A673 (cell line): ENCODE measurements around the gene PRPF38B. TPM values are rescaled to one million over a fixed set of nuclear protein-coding genes. Genes with fewer than 3 reads are reported as not detected.

ENCODE experiments used
- BruUV-seq: library from RNA; stranded (reverse); fragments of 400-500 nt; replicated peaks from 2 replicates; lab custom pipeline; 2021; lab: Mats Ljungman, UMichigan
- CTCF ChIA-PET: fragments of 300-600 bp; sonication (Branson Sonifier 250); formaldehyde crosslinking; loops from one replicate; lab custom pipeline; 2022; ENCODE audit warnings: antibody characterized with exemption; lab: Charles Lee
- POLR2A ChIA-PET: fragments of 300-600 bp; sonication (Branson Sonifier 250); formaldehyde crosslinking; loops from one replicate; lab custom pipeline; 2022; ENCODE audit warnings: antibody characterized with exemption; ENCODE audit not compliant: low non-redundant PET; lab: Charles Lee
- DNase-seq: peaks from one replicate; pipeline ENCODE4 v3.0.0-alpha.2; 2015; ENCODE audit warnings: low spot score
- H3K27ac ChIP-seq: fragments of 200-600 bp; sonication (generic); 2 replicates; pipeline ENCODE4 v1.5.1; 2016; ENCODE audit warnings: mixed run types, low read depth, mild to moderate bottlenecking, mixed read lengths, antibody characterized with exemption, low read length; ENCODE audit not compliant: poor library complexity, severe bottlenecking
- H3K27me3 ChIP-seq: fragments of 200-600 bp; sonication (generic); replicated peaks from 2 replicates; pipeline ENCODE4 v1.6.1; 2017; ENCODE audit warnings: mixed run types, low read depth, mild to moderate bottlenecking, mixed read lengths, antibody characterized with exemption, low read length; ENCODE audit not compliant: insufficient read depth, poor library complexity
- H3K36me3 ChIP-seq: fragments of 200-600 bp; sonication (generic); 2 replicates; pipeline ENCODE4 v1.6.1; 2016; ENCODE audit warnings: mixed run types, mild to moderate bottlenecking, mixed read lengths, antibody characterized with exemption, low read length; ENCODE audit not compliant: insufficient read depth, poor library complexity, severe bottlenecking
- H3K4me1 ChIP-seq: fragments of 200-600 bp; sonication (generic); 2 replicates; pipeline ENCODE4 v1.6.1; 2017; ENCODE audit warnings: mixed run types, mild to moderate bottlenecking, mixed read lengths, antibody characterized with exemption, low read length; ENCODE audit not compliant: insufficient read depth, poor library complexity, severe bottlenecking
- H3K4me3 ChIP-seq: fragments of 200-600 bp; sonication (generic); 2 replicates; pipeline ENCODE4 v1.5.1; 2016; ENCODE audit warnings: low read depth, mixed run types, mild to moderate bottlenecking, mixed read lengths, low read length; ENCODE audit not compliant: poor library complexity, severe bottlenecking
- H3K9me3 ChIP-seq: fragments of 200-600 bp; sonication (generic); 2 replicates; pipeline ENCODE4 v1.6.1; 2016; ENCODE audit warnings: mixed run types, low read depth, mild to moderate bottlenecking, mixed read lengths, antibody characterized with exemption, low read length; ENCODE audit not compliant: poor library complexity, severe bottlenecking
- EZH2 ChIP-seq: fragments of 200-600 bp; sonication (generic); IDR thresholded peaks from 2 replicates; pipeline ENCODE4 v1.6.1; 2017; ENCODE audit warnings: borderline replicate concordance, low read depth, mild to moderate bottlenecking, mixed read lengths, antibody characterized with exemption, low read length; ENCODE audit not compliant: poor library complexity, severe bottlenecking
- intact Hi-C: fragments of 100-400 bp; cut with micrococcal nuclease; formaldehyde crosslinking; loops from one replicate; pipeline ENCODE4 v1.10.0; 2022; ENCODE audit not compliant: unreplicated experiment
- total RNA-seq: library from RNA; stranded (reverse); gene quantifications from 2 replicates; pipeline ENCODE4 v1.2.3, GENCODE V29; 2021
- TF ChIP-seq, protein P1 (sequence below): fragments of 300-800, 200-600 bp; sonication (generic); conservative IDR thresholded peaks from 2 replicates; pipeline ENCODE4 v1.5.1; 2017; ENCODE audit warnings: low read depth, mild to moderate bottlenecking, antibody characterized with exemption, low read length, moderate library complexity, mixed read lengths

PRPF38B gene
- total RNA-seq, 1 experiment from 2014 or later = 59.5 TPM

DNA sequence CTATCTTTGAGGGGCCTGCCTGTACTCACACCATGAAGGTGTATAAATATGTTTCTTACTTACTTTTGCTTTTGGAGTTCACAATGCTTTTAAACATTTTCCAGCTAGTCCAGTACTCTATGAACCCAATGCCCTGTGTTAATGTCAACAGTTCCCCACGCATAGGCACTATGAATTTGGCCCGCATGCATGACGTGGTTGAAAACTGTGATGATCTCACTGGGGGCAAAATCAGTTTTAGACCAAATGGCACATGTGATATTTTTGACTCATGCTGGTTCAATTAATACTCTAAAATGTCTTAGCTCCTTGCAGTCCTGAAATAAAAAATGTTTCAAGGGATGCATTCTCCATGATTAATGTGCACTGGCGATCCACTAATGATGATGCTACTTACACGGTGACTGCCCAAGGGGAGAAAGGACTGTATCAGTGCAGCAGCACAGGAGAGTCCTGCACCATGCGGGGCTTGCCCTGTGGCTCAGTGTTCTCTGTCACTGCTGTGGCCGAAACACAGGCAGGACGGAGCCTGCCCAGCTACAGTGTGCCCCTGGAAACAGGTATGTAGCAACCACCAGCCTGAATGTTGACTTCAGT is 36.3 kb downstream of the PRPF38B start:
- Histone ChIP-seq H3K4me3 (no peak overlapping the region), H3K4me1 (peaks cover 4% of the 10 kb centered on the region), H3K9me3 (no peaks in the 10 kb centered on the region), H3K27ac (no peak overlapping the region), H3K27me3 (no peaks in the 10 kb centered on the region), H3K36me3 (no peaks in the 10 kb centered on the region)
- TF ChIP-seq EZH2 = no peak
- TF ChIP-seq, protein P1, sequence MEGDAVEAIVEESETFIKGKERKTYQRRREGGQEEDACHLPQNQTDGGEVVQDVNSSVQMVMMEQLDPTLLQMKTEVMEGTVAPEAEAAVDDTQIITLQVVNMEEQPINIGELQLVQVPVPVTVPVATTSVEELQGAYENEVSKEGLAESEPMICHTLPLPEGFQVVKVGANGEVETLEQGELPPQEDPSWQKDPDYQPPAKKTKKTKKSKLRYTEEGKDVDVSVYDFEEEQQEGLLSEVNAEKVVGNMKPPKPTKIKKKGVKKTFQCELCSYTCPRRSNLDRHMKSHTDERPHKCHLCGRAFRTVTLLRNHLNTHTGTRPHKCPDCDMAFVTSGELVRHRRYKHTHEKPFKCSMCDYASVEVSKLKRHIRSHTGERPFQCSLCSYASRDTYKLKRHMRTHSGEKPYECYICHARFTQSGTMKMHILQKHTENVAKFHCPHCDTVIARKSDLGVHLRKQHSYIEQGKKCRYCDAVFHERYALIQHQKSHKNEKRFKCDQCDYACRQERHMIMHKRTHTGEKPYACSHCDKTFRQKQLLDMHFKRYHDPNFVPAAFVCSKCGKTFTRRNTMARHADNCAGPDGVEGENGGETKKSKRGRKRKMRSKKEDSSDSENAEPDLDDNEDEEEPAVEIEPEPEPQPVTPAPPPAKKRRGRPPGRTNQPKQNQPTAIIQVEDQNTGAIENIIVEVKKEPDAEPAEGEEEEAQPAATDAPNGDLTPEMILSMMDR = no peak
- no TSS peak for BruUV-seq
- intact Hi-C loops = no loop called here
- POLR2A ChIA-PET = no interaction called here
- CTCF ChIA-PET = no interaction called here
- no peak for DNase-seq

DNA sequence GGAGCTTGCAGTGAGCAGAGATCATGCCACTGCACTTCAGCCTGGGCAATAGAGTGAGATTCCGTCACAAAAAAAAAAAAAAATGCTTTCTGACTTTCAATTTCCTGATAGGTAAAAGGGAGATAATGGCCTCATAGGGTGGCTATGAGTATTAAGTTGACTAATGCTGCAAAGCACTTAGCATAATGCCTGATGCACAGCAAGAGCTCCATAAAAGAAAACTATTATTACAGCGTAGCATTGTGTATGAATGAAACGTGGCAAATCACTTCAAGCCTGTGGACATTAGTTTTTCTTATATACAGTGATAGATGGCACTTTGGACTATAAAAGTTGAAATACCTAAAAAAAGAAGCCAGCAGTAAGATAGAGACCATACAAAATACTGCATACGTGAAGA is 37.4 kb downstream of the PRPF38B start:
- peak; percentile 51 for DNase-seq
- intact Hi-C loops = no loop called here
- ChIA-PET CTCF (no interaction called here), POLR2A (no interaction called here)
- Histone ChIP-seq H3K9me3 (no peaks in the 10 kb centered on the region), H3K27ac (no peak overlapping the region), H3K4me3 (no peak overlapping the region), H3K36me3 (no peaks in the 10 kb centered on the region), H3K4me1 (peaks cover 4% of the 10 kb centered on the region), H3K27me3 (no peaks in the 10 kb centered on the region)
- TF ChIP-seq EZH2 = no peak
- TF ChIP-seq, protein P1 = no peak
- BruUV-seq = no TSS peak

DNA sequence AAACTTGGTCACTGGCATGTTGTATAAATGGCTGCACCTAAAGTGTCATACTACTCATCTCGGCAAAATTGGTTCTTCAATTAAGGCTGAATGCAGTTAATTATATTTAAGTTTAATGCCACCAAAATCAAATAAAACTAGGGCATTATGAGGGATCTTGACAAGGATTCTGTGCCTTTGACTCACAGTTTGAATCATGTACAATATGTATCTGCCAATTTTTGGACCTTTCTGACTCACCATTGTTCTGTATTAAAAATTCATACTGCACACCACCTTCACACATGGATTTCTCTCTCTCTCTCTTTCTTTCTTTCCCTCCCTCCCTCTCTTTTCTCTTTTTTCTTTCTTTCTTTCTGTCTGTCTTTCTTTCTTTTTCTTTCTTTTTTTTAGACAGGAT is 40.3 kb downstream of the PRPF38B start:
- Histone ChIP-seq H3K27me3 (peaks cover 3% of the 10 kb centered on the region), H3K9me3 (no peaks in the 10 kb centered on the region), H3K36me3 (no peaks in the 10 kb centered on the region), H3K27ac (no peak overlapping the region), H3K4me3 (no peak overlapping the region), H3K4me1 (peaks cover 4% of the 10 kb centered on the region)
- ChIA-PET POLR2A (interaction anchor here (0.6 kb wide), 1 partner anchor 18 kb away, joined by 5 read pairs; no protein-coding TSS in a partner anchor), CTCF (no interaction called here)
- TF ChIP-seq, protein P1 = no peak
- TF ChIP-seq EZH2 = no peak
- BruUV-seq = no TSS peak
- intact Hi-C loops = loop anchor here (10.0 kb wide), 1 partner anchor 228 kb away; no protein-coding TSS in a partner anchor
- no peak for DNase-seq
